Kidney epithelial cell (primary cell): ENCODE measurements around the gene CDC25C. TPM values are rescaled to one million over a fixed set of nuclear protein-coding genes. Genes with fewer than 3 reads are reported as not detected.

Source experiments
- DNase-seq: peaks from one replicate; pipeline ENCODE4 v3.0.0-alpha.2; 2010; ENCODE audit warnings: low read depth
- H3K27me3 ChIP-seq: 2 replicates; pipeline ENCODE4 v1.6.0; 2011; ENCODE audit warnings: low read length; ENCODE audit not compliant: control insufficient read depth, insufficient read depth
- H3K36me3 ChIP-seq: 2 replicates; pipeline ENCODE4 v1.5.1; 2011; ENCODE audit warnings: low read length; ENCODE audit not compliant: control insufficient read depth, insufficient read depth
- H3K4me3 ChIP-seq: 2 replicates; pipeline ENCODE4 v1.5.1; 2011; ENCODE audit warnings: low read depth, mild to moderate bottlenecking, control low read depth, low read length
- CTCF ChIP-seq: IDR thresholded peaks from 2 replicates; pipeline ENCODE4 v1.5.1; 2011; ENCODE audit warnings: mild to moderate bottlenecking, moderate library complexity, low read length, control low read depth, inconsistent platforms; ENCODE audit not compliant: insufficient read depth, poor library complexity, severe bottlenecking
- total RNA-seq: library from RNA; depleted of rRNA; stranded (reverse); fragments of >200 nt; gene quantifications from 2 replicates; pipeline ENCODE4 v1.2.3, GENCODE V29; 2015

The CDC25C gene
- total RNA-seq, 1 donor from 2014 or later = 2.0 TPM

GRCh38 chr5:138280915-138281314 lies 50.7 kb downstream of the CDC25C start:
- no peaks in the 10 kb centered on the region for H3K36me3 ChIP-seq
- no peak for DNase-seq
- no peak for TF ChIP-seq CTCF
- peaks cover 4% of the 10 kb centered on the region for H3K27me3 ChIP-seq
- H3K4me3 ChIP-seq = no peak overlapping the region

DNA sequence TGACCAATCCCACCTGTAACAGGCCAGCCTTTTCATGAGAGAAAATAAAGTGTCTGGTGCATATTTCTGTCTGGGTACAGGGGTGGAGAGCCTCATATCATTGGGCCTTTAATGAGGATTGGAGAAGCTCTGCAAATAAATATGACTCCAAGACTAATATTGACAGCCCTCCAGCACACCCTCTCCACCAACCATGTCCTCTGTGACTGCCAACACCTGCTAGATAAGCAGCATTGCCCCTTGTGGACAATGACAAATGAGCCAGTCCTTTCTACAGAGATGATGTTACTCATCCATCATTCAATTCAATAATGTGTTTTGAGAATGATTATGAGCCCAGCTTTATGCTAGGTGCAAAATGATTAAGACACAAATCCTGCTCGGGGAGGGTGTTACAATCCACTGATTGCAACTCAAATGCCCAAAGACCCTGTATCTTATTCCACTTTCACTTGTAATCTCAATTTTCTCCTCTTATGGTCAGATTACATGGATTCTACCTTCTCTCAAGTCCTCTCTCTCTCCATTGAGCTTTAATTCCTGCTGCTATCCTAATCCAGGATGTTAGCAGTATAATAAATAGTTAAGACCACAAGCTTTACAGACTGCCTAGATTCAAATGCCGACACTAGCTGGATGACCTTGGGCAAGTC lies 55.1 kb downstream of the CDC25C start:
- H3K4me3 ChIP-seq = no peak overlapping the region
- no peak for DNase-seq
- peaks cover 16% of the 10 kb centered on the region for H3K27me3 ChIP-seq
- TF ChIP-seq CTCF = no peak
- no peaks in the 10 kb centered on the region for H3K36me3 ChIP-seq

GRCh38 chr5:138275895-138276294 lies 55.7 kb downstream of the CDC25C start:
- Histone ChIP-seq H3K36me3 (no peaks in the 10 kb centered on the region), H3K4me3 (no peak overlapping the region), H3K27me3 (peaks cover 16% of the 10 kb centered on the region)
- no peak for TF ChIP-seq CTCF
- no peak for DNase-seq

DNA sequence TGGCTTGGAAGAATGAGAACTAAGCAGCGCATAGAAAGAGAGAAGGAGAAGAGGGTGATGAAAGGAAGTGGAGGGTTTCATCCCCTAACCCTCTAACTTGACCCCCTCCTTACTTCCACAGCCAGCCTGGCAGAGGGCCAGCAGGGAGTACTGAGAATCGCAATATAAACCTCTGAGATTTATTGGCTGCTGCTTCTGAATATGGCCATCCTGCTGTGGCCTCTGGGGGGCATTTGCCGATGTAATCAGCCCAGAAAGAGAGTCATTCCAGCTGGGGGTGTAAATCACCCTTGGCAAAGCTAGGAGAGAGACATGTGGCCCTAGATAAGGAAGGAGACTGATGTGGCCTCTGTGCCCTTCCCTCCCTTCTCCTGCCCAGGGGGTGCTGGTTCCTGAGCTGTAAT lies 56.2 kb downstream of the CDC25C start:
- TF ChIP-seq CTCF = no peak
- Histone ChIP-seq H3K27me3 (peaks cover 16% of the 10 kb centered on the region), H3K36me3 (no peaks in the 10 kb centered on the region), H3K4me3 (no peak overlapping the region)
- DNase-seq = no peak

- no peak for TF ChIP-seq CTCF
- no peak for DNase-seq
- H3K36me3 ChIP-seq = no peaks in the 10 kb centered on the region
- peak within 1 kb of the TSS; percentile 40 for H3K4me3 ChIP-seq
- peaks cover 16% of the 10 kb centered on the region for H3K27me3 ChIP-seq
Observed at GRCh38 chr5:138274189-138274853, 57.3 kb downstream of the CDC25C start, which contains the start of gene GFRA3. GFRA3 (minus strand) TSS chr5:138274621; CDS start chr5:138274424, 197 bp downstream.

- H3K27me3 ChIP-seq = peaks cover 16% of the 10 kb centered on the region
- TF ChIP-seq CTCF = no peak
- H3K36me3 ChIP-seq = no peaks in the 10 kb centered on the region
- peak overlapping the region; percentile 40 for H3K4me3 ChIP-seq
- DNase-seq = no peak
Observed at GRCh38 chr5:138273834-138274188, 57.8 kb downstream of the CDC25C start.
